Mesenchymal stem cell (in vitro differentiated cells and primary cell): ENCODE data around the gene CASS4.

Experiments
- DNase-seq: peaks from one replicate; pipeline ENCODE4 v3.0.0-alpha.2; 2013
- H2AFZ ChIP-seq: one replicate; pipeline ENCODE4 v1.6.1; 2013; ENCODE audit warnings: low read depth, mild to moderate bottlenecking, control low read depth, inconsistent platforms, low read length, moderate library complexity
- H2AK5ac ChIP-seq: 2 replicates; pipeline ENCODE4 v1.6.1; 2013; ENCODE audit warnings: low read length, moderate library complexity, mild to moderate bottlenecking, inconsistent platforms; ENCODE audit not compliant: severe bottlenecking
- H2BK120ac ChIP-seq: one replicate; pipeline ENCODE4 v1.6.1; 2013; ENCODE audit warnings: low read depth, mild to moderate bottlenecking, inconsistent platforms, low read length, moderate library complexity
- H2BK12ac ChIP-seq, 2 experiments: one replicate each; pipeline ENCODE4 v1.6.1; 2013; ENCODE audit warnings: inconsistent platforms in 2 of 2, low read length in 2 of 2, mild to moderate bottlenecking in 2 of 2, moderate library complexity in 2 of 2, control low read depth in 1 of 2
- H2BK15ac ChIP-seq: one replicate; pipeline ENCODE4 v1.6.1; 2013; ENCODE audit warnings: mild to moderate bottlenecking, low read depth, inconsistent platforms; ENCODE audit not compliant: poor library complexity, severe bottlenecking
- H2BK5ac ChIP-seq: 2 replicates; pipeline ENCODE4 v1.6.1; 2013; ENCODE audit warnings: low read depth, mild to moderate bottlenecking, low read length, control low read depth, inconsistent platforms; ENCODE audit not compliant: poor library complexity, severe bottlenecking
- H3K14ac ChIP-seq, 2 experiments: one replicate each; pipeline ENCODE4 v1.6.1; 2013; ENCODE audit warnings: inconsistent platforms in 2 of 2, low read length in 2 of 2, control low read depth in 1 of 2, mild to moderate bottlenecking in 1 of 2, moderate library complexity in 1 of 2
- H3K18ac ChIP-seq, 2 experiments: one replicate each; pipeline ENCODE4 v1.6.1; 2013; ENCODE audit warnings: inconsistent platforms in 2 of 2, low read length in 2 of 2, control low read depth in 1 of 2, low read depth in 1 of 2, mild to moderate bottlenecking in 1 of 2
- H3K23ac ChIP-seq, 2 experiments: one replicate each; pipeline ENCODE4 v1.6.1; 2013; ENCODE audit warnings: inconsistent platforms in 2 of 2, low read length in 2 of 2, mild to moderate bottlenecking in 2 of 2, moderate library complexity in 2 of 2, control low read depth in 1 of 2
- H3K27ac ChIP-seq: 2 replicates; pipeline ENCODE4 v1.5.1; 2013; ENCODE audit warnings: mild to moderate bottlenecking, moderate library complexity, low read length, control low read depth, inconsistent platforms; ENCODE audit not compliant: poor library complexity, severe bottlenecking
- H3K27me3 ChIP-seq, 2 experiments: 2 replicates each; pipeline versions ENCODE4 v1.6.1 to v1.7.0; 2013; ENCODE audit warnings: low read length in 2 of 2, mild to moderate bottlenecking in 2 of 2, moderate library complexity in 2 of 2, control low read depth in 1 of 2, inconsistent platforms in 1 of 2; ENCODE audit not compliant: control insufficient read depth in 1 of 2, insufficient read depth in 1 of 2
- H3K36me3 ChIP-seq, 2 experiments: 2 replicates each; pipeline versions ENCODE4 v1.6.1 to v1.7.0; 2013; ENCODE audit warnings: low read length in 2 of 2, control low read depth in 1 of 2, inconsistent platforms in 1 of 2, low read depth in 1 of 2, mild to moderate bottlenecking in 1 of 2; ENCODE audit not compliant: insufficient read depth in 2 of 2, control insufficient read depth in 1 of 2
- H3K4ac ChIP-seq, 2 experiments: one replicate each; pipeline ENCODE4 v1.6.1; 2013; ENCODE audit warnings: inconsistent platforms in 2 of 2, low read length in 2 of 2, mild to moderate bottlenecking in 2 of 2, moderate library complexity in 2 of 2, control low read depth in 1 of 2, low read depth in 1 of 2
- H3K4me1 ChIP-seq: 2 replicates; pipeline ENCODE4 v1.6.1; 2013; ENCODE audit warnings: low read depth, low read length, control low read depth; ENCODE audit not compliant: control insufficient read depth, insufficient read depth
- H3K4me2 ChIP-seq: 2 replicates; pipeline ENCODE4 v1.6.1; 2013; ENCODE audit warnings: low read length, mild to moderate bottlenecking, inconsistent platforms; ENCODE audit not compliant: poor library complexity, severe bottlenecking
- H3K4me3 ChIP-seq, 2 experiments: 2 replicates each; pipeline versions ENCODE4 v1.5.1 to v1.7.0; 2013; ENCODE audit warnings: low read length in 2 of 2, mild to moderate bottlenecking in 2 of 2, control low read depth in 1 of 2, low read depth in 1 of 2; ENCODE audit not compliant: insufficient read depth in 1 of 2
- H3K79me1 ChIP-seq: replicated peaks from 2 replicates; pipeline ENCODE4 v1.6.1; 2013; ENCODE audit warnings: mild to moderate bottlenecking, control low read depth, low read length, inconsistent platforms; ENCODE audit not compliant: poor library complexity, severe bottlenecking
- H3K9ac ChIP-seq: 2 replicates; pipeline ENCODE4 v1.7.0; 2013; ENCODE audit warnings: mild to moderate bottlenecking, low read length, moderate library complexity
- H3K9me3 ChIP-seq: 2 replicates; pipeline ENCODE4 v1.7.0; 2013; ENCODE audit warnings: mild to moderate bottlenecking, low read length; ENCODE audit not compliant: control insufficient read depth
- H4K8ac ChIP-seq: one replicate; pipeline ENCODE4 v1.6.1; 2013; ENCODE audit warnings: inconsistent platforms, mild to moderate bottlenecking, low read length, moderate library complexity
- H4K91ac ChIP-seq: one replicate; pipeline ENCODE4 v1.6.1; 2013; ENCODE audit warnings: mild to moderate bottlenecking, low read length, inconsistent platforms
- WGBS: methylation state at CpG from one replicate; pipeline ENCODE4 v1.1.7; 2013; ENCODE audit warnings: mixed read lengths; 5-methylcytosine and 5-hydroxymethylcytosine counted together

CASS4 gene

DNA sequence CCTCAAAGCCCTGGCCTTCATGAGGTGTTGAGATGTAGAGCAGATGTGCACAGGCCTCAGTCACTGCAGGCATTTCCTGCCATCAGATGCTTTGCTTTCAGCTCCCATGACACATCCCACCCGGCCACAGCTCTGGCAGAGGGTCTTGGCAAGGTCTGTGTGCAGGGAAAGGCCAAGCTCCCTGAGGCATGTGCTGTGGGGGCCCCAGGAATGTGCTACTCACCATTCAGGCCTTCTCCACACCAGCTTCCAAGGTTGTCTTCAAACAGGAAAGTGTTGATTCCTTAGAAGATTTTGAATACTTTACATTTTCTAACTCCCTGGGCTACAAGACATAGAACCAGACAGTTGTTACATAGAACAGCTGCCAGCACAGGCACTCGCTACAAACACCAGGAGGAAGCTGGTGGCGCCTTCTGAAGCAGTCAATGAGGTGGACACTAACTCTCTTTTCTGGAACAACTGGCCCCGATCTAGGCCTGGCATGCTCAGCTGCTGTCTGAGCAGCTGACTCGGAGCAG, 27.8 kb downstream of the CASS4 start:
- no peaks in the 10 kb centered on the region for H3K27me3 ChIP-seq
- H2BK5ac ChIP-seq, result peak overlapping the region; percentile 85
- no peak overlapping the region for H2BK120ac ChIP-seq
- no peaks in the 10 kb centered on the region for H3K36me3 ChIP-seq
- 16% methylated on average over 5 of the region's 5 CpGs for WGBS
- H2BK15ac ChIP-seq, result no peak overlapping the region
- H3K4me3 ChIP-seq, result no peak overlapping the region
- H3K4me1 ChIP-seq, result peaks cover 6% of the 10 kb centered on the region
- no peaks in the 10 kb centered on the region for H3K9me3 ChIP-seq
- H3K14ac ChIP-seq, result no peak overlapping the region
- H4K8ac ChIP-seq, result peak overlapping the region; percentile 81
- H3K23ac ChIP-seq, result no peak overlapping the region
- H4K91ac ChIP-seq, result peak overlapping the region; percentile 54
- no peak overlapping the region for H3K4me2 ChIP-seq
- H2BK12ac ChIP-seq, result no peak overlapping the region
- peak overlapping the region; percentile 67 for H3K9ac ChIP-seq
- peak overlapping the region; percentile 3 for H3K27ac ChIP-seq
- no peak overlapping the region for H3K18ac ChIP-seq
- H3K4ac ChIP-seq, result no peak overlapping the region
- no peaks in the 10 kb centered on the region for H3K79me1 ChIP-seq
- DNase-seq, result peak; percentile 90
- no peak overlapping the region for H2AFZ ChIP-seq
- H2AK5ac ChIP-seq, result no peak overlapping the region

DNA sequence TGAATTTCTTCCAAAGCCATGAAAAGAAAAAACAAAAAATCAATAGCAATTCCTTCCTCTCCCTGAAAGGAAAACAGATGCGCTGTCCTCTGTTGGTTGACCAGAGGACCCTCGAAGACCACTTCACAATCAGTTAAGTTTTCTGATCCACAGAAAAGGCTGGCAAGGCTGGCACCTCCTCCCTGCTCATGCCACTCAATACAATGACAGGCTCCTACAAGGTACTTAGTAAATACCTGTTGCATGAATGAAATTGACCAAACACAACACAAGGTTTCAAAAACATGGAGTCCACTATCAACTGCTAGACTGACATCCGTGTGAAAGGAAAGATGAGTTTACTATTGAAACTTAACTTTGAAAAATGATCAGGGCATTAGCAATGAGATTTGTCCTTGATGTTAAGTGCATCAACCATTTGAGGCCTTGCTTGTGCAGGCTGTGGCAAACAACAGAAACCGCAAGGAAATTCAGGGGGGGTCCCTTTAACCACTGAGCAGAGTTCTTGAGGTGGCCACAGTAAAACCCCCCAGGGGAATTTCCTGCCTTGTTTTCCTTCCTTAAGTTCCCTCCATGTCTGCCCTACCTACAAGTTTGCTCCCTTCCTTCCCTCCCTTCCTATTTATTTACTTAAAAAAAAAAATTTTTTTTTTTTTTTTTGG, 28.4 kb downstream of the CASS4 start:
- Histone ChIP-seq H2BK15ac (no peak overlapping the region), H3K4me2 (no peak overlapping the region), H2AK5ac (no peak overlapping the region), H2BK120ac (no peak overlapping the region), H3K79me1 (no peaks in the 10 kb centered on the region), H2AFZ (no peak overlapping the region), H3K18ac (peak overlapping the region; percentile 48 to 54), H3K9ac (peak overlapping the region; percentile 67), H2BK5ac (peak overlapping the region; percentile 85), H3K27me3 (no peaks in the 10 kb centered on the region), H3K4me1 (peaks cover 6% of the 10 kb centered on the region), H3K9me3 (no peaks in the 10 kb centered on the region), H3K23ac (no peak overlapping the region), H3K4me3 (no peak overlapping the region), H3K14ac (no peak overlapping the region), H3K4ac (no peak overlapping the region), H3K36me3 (no peaks in the 10 kb centered on the region), H4K8ac (peak overlapping the region; percentile 55), H2BK12ac (no peak overlapping the region), H3K27ac (peak overlapping the region; percentile 3), H4K91ac (no peak overlapping the region)
- 88% methylated on average over 4 of the region's 4 CpGs for WGBS
- DNase-seq, result peak; percentile 37

DNA sequence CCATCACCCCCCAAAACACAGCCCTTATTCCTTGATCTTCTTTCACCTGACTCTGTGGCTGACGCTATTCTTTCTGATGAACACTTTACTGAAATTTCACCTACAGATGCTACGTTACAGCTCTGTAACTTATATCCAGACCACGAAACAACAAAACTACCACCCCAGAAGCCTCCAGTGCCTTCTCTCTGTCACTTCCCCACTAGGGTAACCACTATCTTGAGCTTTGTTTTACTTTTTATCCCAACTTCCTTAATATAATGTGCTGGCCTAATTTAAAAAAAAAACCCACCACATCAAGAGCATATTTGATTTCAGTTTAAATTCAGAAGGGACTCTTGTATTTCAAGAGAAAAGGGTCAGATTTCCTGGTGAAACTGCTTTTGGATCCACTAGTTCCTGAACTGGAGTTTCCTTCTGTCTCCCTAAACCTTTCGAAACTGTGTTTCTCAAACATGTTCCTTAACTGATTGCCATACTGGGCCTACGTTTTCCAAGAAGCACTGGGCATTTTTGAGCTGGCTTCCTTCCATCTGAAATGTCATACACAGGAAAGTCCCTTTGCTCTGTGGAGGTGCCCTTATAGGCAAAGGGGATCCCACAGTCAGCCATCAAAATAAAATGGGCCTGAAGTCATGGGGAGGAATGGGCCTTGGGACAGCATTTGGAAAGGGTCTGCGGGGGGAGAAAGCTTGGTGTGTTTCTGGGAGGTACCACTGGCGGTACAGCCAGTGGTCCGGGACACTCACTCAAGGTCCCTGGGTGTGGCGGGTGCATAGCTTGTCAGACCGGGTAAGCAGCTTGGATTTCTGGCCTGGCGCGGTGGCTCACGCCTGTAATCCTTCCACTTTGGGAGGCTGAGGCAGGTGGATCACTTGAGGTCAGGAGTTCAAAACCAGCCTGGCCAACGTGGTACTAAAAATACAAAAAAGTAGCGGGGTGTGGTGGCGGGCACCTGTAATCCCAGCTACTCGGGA, 30.6 kb downstream of the CASS4 start:
- no peak overlapping the region for H3K18ac ChIP-seq
- no peak overlapping the region for H2BK120ac ChIP-seq
- no peak overlapping the region for H3K4me3 ChIP-seq
- peaks cover 6% of the 10 kb centered on the region for H3K4me1 ChIP-seq
- 89% methylated on average over 17 of the region's 17 CpGs for WGBS
- H3K4me2 ChIP-seq, result no peak overlapping the region
- H3K4ac ChIP-seq, result no peak overlapping the region
- no peak overlapping the region for H4K91ac ChIP-seq
- H2AK5ac ChIP-seq, result no peak overlapping the region
- no peak overlapping the region for H3K27ac ChIP-seq
- no peak overlapping the region for H3K23ac ChIP-seq
- no peaks in the 10 kb centered on the region for H3K79me1 ChIP-seq
- no peak overlapping the region for H4K8ac ChIP-seq
- no peak overlapping the region for H2BK12ac ChIP-seq
- no peaks in the 10 kb centered on the region for H3K36me3 ChIP-seq
- H2AFZ ChIP-seq, result no peak overlapping the region
- H3K9me3 ChIP-seq, result no peaks in the 10 kb centered on the region
- H3K14ac ChIP-seq, result no peak overlapping the region
- DNase-seq, result peak; percentile 48
- no peak overlapping the region for H2BK5ac ChIP-seq
- no peak overlapping the region for H2BK15ac ChIP-seq
- H3K27me3 ChIP-seq, result no peaks in the 10 kb centered on the region
- no peak overlapping the region for H3K9ac ChIP-seq
